ENCODE results near the gene CHST8. TPM values are rescaled to one million over a fixed set of nuclear protein-coding genes. Genes with fewer than 3 reads are reported as not detected.

CHST8 gene
- total and polyA plus RNA-seq, 2 of the 13 experiments (the other 11 are each of a cell fraction or from before 2014, with no cell fraction given): not detected

DNA sequence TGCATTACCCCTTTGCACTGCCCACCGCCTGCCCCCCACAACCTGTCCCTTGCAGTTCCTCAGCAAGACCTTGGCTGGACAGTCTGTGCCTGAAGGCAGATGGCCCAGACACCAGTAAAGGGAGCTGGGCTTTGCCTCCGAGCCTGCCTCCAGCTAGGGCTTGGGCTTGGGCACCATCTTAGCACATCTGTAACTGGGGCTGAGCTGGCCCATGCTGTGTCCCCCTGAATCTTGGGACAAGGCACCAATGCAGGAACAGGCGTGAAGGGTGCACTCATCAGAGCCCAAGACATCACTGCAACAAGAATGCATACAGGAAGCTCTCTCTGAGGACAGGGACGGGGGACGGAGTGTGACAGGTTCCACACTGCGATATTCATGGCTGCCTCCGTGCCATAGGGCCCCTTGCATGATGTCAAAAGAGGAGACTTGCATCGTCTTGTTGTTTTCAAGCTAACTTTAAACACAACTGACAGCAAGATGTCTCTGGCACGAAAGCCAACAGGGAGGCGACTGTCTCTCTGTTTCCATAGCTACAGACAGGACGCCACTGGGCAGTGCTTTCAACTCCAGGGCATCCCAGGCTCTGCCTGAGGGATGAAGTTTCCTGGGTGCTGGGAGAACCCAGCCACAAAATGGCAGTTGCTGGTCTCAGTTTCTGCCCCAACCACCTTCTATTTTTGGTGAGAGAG, 8.7 kb upstream of the CHST8 start (continued):
- TF ChIP-seq, protein P1, sequence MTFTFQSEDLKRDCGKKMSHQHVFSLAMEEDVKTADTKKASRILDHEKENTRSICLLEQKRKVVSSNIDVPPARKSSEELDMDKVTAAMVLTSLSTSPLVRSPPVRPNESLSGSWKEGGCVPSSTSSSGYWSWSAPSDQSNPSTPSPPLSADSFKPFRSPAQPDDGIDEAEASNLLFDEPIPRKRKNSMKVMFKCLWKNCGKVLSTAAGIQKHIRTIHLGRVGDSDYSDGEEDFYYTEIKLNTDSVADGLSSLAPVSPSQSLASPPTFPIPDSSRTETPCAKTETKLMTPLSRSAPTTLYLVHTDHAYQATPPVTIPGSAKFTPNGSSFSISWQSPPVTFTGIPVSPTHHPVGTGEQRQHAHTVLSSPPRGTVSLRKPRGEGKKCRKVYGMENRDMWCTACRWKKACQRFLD (CRISPR knock-in tag; IDR thresholded peaks at IDR 0.05; ENCODE audit: borderline replicate concordance): no peak
- no peak for TF ChIP-seq KLF12 (CRISPR knock-in tag; IDR thresholded peaks at IDR 0.05; ENCODE audit: borderline replicate concordance)

- no peak for FAIRE-seq
- WGBS (ENCODE audit: low lambda C conversion rate): 0% methylated on average over 2 of the region's 3 CpGs
- no peaks in the 10 kb centered on the region for H3K36me3 ChIP-seq (replicated peaks in 1 of 2; ENCODE audit: control insufficient read depth in 1 of 2, insufficient read depth in 2 of 2, low read length in 2 of 2)
- no peak overlapping the region for H3K4me2 ChIP-seq (ENCODE audit: low read depth, low read length)
- no peaks in the 10 kb centered on the region for H4K20me1 ChIP-seq (ENCODE audit: insufficient read depth, low read length)
- intact Hi-C loops (cut with micrococcal nuclease; ENCODE audit: unreplicated experiment) (no loop called here), in situ Hi-C loops (cut with HindIII; ENCODE audit: extremely low pct_ligation_motif_present, low pct_unique_long_range_greater_than_20kb) (no loop called here)
- no peak for ATAC-seq
- H3K9me3 ChIP-seq (ENCODE audit: low read length): peaks cover 8% of the 10 kb centered on the region; the same call in 1 of the 2 replicates
- CTCF ChIA-PET (ENCODE audit: low intra/inter-chr PET ratio, low total read pairs): no interaction called here
- no peak overlapping the region for H3K27ac ChIP-seq (ENCODE audit: extremely low read length, insufficient read depth, low read length)
- no peak for DNase-seq (ENCODE audit: low spot score)
- no peak overlapping the region for H3K4me3 ChIP-seq (replicated peaks in 1 of 3; ENCODE audit: insufficient read depth in 1 of 3, low read depth in 2 of 3, low read length in 3 of 3)
- no peak for TF ChIP-seq MAX (IDR thresholded peaks at IDR 0.05)
- TF ChIP-seq SIN3A (IDR thresholded peaks at IDR 0.05; ENCODE audit: borderline replicate concordance, low read depth, low read length): no peak
- TF ChIP-seq BCL6 (CRISPR knock-in tag; IDR thresholded peaks at IDR 0.05): no peak
- TF ChIP-seq ZHX2 (IDR thresholded peaks at IDR 0.05; ENCODE audit: low read depth): no peak
- TF ChIP-seq ZHX2 (CRISPR knock-in tag; IDR thresholded peaks at IDR 0.05; ENCODE audit: borderline replicate concordance): no peak
- no peak for TF ChIP-seq IRX3 (CRISPR knock-in tag; IDR thresholded peaks at IDR 0.05; ENCODE audit: borderline replicate concordance, low read depth)
- TF ChIP-seq NCOA5 (CRISPR knock-in tag; IDR thresholded peaks at IDR 0.05): no peak
- TF ChIP-seq ZBTB21 (CRISPR knock-in tag; IDR thresholded peaks at IDR 0.05): no peak
- TF ChIP-seq ZSCAN9 (CRISPR knock-in tag; IDR thresholded peaks at IDR 0.05; ENCODE audit: borderline replicate concordance): no peak
- TF ChIP-seq NBN (conservative IDR thresholded peaks at IDR 0.05): no peak
- no peak for TF ChIP-seq NCOA2 (CRISPR knock-in tag; IDR thresholded peaks at IDR 0.05)
- TF ChIP-seq EED (CRISPR knock-in tag; IDR thresholded peaks at IDR 0.05): no peak
- no peak for TF ChIP-seq ATF3 (CRISPR knock-in tag; IDR thresholded peaks at IDR 0.05)
- TF ChIP-seq MXI1 (IDR thresholded peaks at IDR 0.05; ENCODE audit: borderline replicate concordance, low read depth, low read length): no peak
- peaks cover 1 to 20% of the 10 kb centered on the region in 2 experiments; a peak in 4 of 5 replicates for H3K27me3 ChIP-seq (ENCODE audit: control insufficient read depth in 1 of 2, insufficient read depth in 2 of 2, low read length in 2 of 2)
- H3K9ac ChIP-seq (ENCODE audit: insufficient read depth, low read depth, low read length): no peak overlapping the region
- H2AFZ ChIP-seq (ENCODE audit: low read length): no peak overlapping the region
- BruUV-seq (replicated peaks): no TSS peak
- POLR2A ChIA-PET: no interaction called here
- no peaks in the 10 kb centered on the region for H3K79me2 ChIP-seq (ENCODE audit: insufficient read depth, low read length)
- no peaks in the 10 kb centered on the region for H3K4me1 ChIP-seq (ENCODE audit: insufficient read depth, low read length)
These were observed 8.1 kb upstream of the CHST8 start for GRCh38 chr19:33613620-33614000.

Data from HepG2 (cell line).